Activated naive CD4-positive, alpha-beta T cell treated with anti-CD3 and anti-CD28 coated beads, Interleukin-2, amount 10 ng/mL, durations not matched to agents 7 days and 5 days (primary cell): ENCODE data around the gene FHAD1.

Experiments used
- CTCF ChIA-PET: fragments of 350-600 bp; sonication (Branson Sonifier 250); formaldehyde crosslinking; loops from one replicate; lab custom pipeline; 2021; ENCODE audit warnings: antibody characterized with exemption; lab: Charles Lee
- DNase-seq: peaks from one replicate; pipeline ENCODE4 v3.0.0-alpha.2; 2020
- H3K27ac Mint-ChIP-seq: one replicate; pipeline ENCODE4 v1.8.0; 2021; ENCODE audit warnings: mild to moderate bottlenecking, moderate library complexity, mixed read lengths
- H3K27me3 Mint-ChIP-seq: one replicate; pipeline ENCODE4 v1.8.0; 2021; ENCODE audit warnings: mild to moderate bottlenecking, mixed read lengths
- H3K36me3 Mint-ChIP-seq: one replicate; pipeline ENCODE4 v1.8.0; 2021; ENCODE audit warnings: mixed read lengths
- H3K4me1 Mint-ChIP-seq: one replicate; pipeline ENCODE4 v1.8.0; 2021; ENCODE audit warnings: mixed read lengths
- H3K4me3 Mint-ChIP-seq: one replicate; pipeline ENCODE4 v1.8.0; 2021; ENCODE audit warnings: mild to moderate bottlenecking, moderate library complexity, mixed read lengths
- H3K9me3 Mint-ChIP-seq: one replicate; pipeline ENCODE4 v1.8.0; 2021; ENCODE audit warnings: mixed read lengths

Gene FHAD1

DNA sequence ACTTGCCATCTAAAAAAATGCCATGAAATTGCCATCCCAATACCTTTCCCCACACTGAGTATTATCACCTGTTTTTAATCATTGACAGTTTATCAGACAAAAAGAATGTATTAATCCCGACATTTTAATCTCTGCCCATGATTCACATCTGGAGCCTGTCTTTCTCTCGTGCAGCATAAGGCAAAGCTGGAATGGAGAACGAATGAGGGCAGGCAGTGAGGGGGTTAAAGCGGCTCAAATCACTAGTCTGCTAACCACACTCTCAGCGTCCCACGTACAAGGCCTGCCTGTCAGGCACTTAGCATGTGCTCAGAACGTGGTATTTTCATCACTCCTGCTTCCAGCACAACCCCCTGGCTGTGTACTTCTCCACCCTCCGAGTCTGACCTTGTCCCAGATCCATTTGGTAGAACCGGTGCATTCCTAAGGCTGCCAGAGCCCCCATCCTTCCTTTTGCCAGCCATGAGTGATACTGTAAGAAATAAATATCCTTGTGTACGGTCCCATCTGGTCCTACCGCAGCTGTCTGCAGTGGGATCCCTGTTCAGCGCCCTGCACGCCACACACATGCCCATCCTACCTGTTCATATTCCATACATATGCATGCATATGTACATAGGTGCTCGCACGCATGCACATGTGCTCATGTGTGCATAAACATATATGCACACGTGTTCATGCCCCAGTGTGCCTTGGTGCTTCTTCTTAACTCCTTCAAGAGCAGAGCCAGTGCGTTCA is 34.6 kb upstream of the FHAD1 start:
- H3K27ac Mint-ChIP-seq, result no peak overlapping the region
- H3K27me3 Mint-ChIP-seq, result peaks cover 38% of the 10 kb centered on the region
- H3K9me3 Mint-ChIP-seq, result no peaks in the 10 kb centered on the region
- no peaks in the 10 kb centered on the region for H3K4me1 Mint-ChIP-seq
- no peak for DNase-seq
- H3K4me3 Mint-ChIP-seq, result no peak overlapping the region
- H3K36me3 Mint-ChIP-seq, result no peaks in the 10 kb centered on the region
- CTCF ChIA-PET, result interaction anchor here (1.0 kb wide), 1 partner anchor 84 kb away, joined by 3 read pairs; no protein-coding TSS in a partner anchor

DNA sequence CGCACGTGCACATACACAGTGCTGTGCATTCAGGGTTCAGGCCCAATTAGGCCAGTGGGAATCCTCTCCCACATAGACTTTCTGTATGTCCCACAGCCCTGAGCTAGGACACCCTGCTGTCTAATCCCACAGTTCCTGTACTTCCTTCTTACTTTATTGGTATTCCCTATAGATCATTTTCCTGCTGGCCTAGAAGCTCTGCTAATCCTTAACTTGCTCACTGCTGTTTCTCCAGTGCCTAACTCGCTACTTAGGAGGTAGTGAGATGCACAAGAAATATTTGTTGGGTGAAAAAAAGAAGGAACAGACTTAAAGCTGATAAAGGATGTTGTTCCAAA is 34.1 kb upstream of the FHAD1 start:
- H3K36me3 Mint-ChIP-seq, result no peaks in the 10 kb centered on the region
- no peak overlapping the region for H3K27ac Mint-ChIP-seq
- no peaks in the 10 kb centered on the region for H3K9me3 Mint-ChIP-seq
- CTCF ChIA-PET, result interaction anchor here (1.3 kb wide), 1 partner anchor 84 kb away, joined by 4 read pairs; no protein-coding TSS in a partner anchor
- no peak overlapping the region for H3K4me3 Mint-ChIP-seq
- peaks cover 40% of the 10 kb centered on the region for H3K27me3 Mint-ChIP-seq
- peaks cover 2% of the 10 kb centered on the region for H3K4me1 Mint-ChIP-seq
- no peak for DNase-seq

- CTCF ChIA-PET, result interaction anchor here (1.3 kb wide), 1 partner anchor 85 kb away, joined by 4 read pairs; no protein-coding TSS in a partner anchor
- H3K4me1 Mint-ChIP-seq, result peaks cover 5% of the 10 kb centered on the region
- DNase-seq, result no peak
- H3K36me3 Mint-ChIP-seq, result no peaks in the 10 kb centered on the region
- peaks cover 43% of the 10 kb centered on the region for H3K27me3 Mint-ChIP-seq
- no peak overlapping the region for H3K27ac Mint-ChIP-seq
- H3K4me3 Mint-ChIP-seq, result no peak overlapping the region
- H3K9me3 Mint-ChIP-seq, result no peaks in the 10 kb centered on the region
These were observed 33.6 kb upstream of the FHAD1 start for GRCh38 chr1:15213341-15213821.

GRCh38 chr1:15214527-15214926 is 32.5 kb upstream of the FHAD1 start:
- no peaks in the 10 kb centered on the region for H3K36me3 Mint-ChIP-seq
- H3K4me3 Mint-ChIP-seq, result no peak overlapping the region
- CTCF ChIA-PET, result no interaction called here
- H3K27me3 Mint-ChIP-seq, result peaks cover 54% of the 10 kb centered on the region
- peaks cover 9% of the 10 kb centered on the region for H3K4me1 Mint-ChIP-seq
- DNase-seq, result no peak
- no peak overlapping the region for H3K27ac Mint-ChIP-seq
- no peaks in the 10 kb centered on the region for H3K9me3 Mint-ChIP-seq

- Mint-ChIP-seq H3K27me3 (peaks cover 55% of the 10 kb centered on the region), H3K27ac (no peak overlapping the region), H3K4me1 (peaks cover 9% of the 10 kb centered on the region), H3K36me3 (no peaks in the 10 kb centered on the region), H3K9me3 (no peaks in the 10 kb centered on the region), H3K4me3 (no peak overlapping the region)
- CTCF ChIA-PET, result no interaction called here
- DNase-seq, result no peak
These were observed 31.9 kb upstream of the FHAD1 start for GRCh38 chr1:15215116-15215515.

DNA sequence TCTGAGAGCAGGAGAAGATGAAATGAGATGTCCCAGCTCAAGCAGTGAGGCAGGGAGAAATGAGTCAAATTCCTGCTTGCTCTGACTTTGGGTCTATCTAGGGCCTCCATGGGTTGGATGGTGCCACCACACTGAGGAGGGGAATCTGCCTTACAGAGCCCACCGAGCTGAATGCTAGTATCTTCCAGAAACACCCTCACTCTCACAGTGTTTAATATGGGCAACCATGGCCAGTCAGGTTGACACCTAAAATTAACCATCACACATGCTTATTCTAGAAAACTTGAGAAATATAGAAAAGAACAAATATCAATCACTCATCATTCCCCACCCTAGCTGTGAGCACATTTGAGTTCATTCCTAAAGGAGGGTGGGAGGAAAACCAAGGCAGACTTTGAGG is 29.4 kb upstream of the FHAD1 start:
- H3K9me3 Mint-ChIP-seq, result no peaks in the 10 kb centered on the region
- no peaks in the 10 kb centered on the region for H3K36me3 Mint-ChIP-seq
- H3K4me1 Mint-ChIP-seq, result peaks cover 9% of the 10 kb centered on the region
- H3K27me3 Mint-ChIP-seq, result peaks cover 64% of the 10 kb centered on the region
- no peak for DNase-seq
- no peak overlapping the region for H3K4me3 Mint-ChIP-seq
- no peak overlapping the region for H3K27ac Mint-ChIP-seq
- CTCF ChIA-PET, result no interaction called here

- H3K27ac Mint-ChIP-seq, result no peak overlapping the region
These were observed 28.4 kb upstream of the FHAD1 start for GRCh38 chr1:15218287-15219279.

GRCh38 chr1:15219280-15220023 is 27.6 kb upstream of the FHAD1 start:
- Mint-ChIP-seq H3K4me1 (peaks cover 9% of the 10 kb centered on the region), H3K27me3 (peaks cover 66% of the 10 kb centered on the region), H3K4me3 (no peak overlapping the region), H3K9me3 (no peaks in the 10 kb centered on the region), H3K27ac (no peak overlapping the region), H3K36me3 (no peaks in the 10 kb centered on the region)
- CTCF ChIA-PET, result no interaction called here
- no peak for DNase-seq

More at GRCh38 chr1:15218287-15219279, 28.4 kb upstream of the FHAD1 start:
- CTCF ChIA-PET, result no interaction called here
- Mint-ChIP-seq H3K27me3 (peaks cover 67% of the 10 kb centered on the region), H3K4me1 (peaks cover 9% of the 10 kb centered on the region), H3K9me3 (no peaks in the 10 kb centered on the region), H3K36me3 (no peaks in the 10 kb centered on the region), H3K4me3 (no peak overlapping the region)
- DNase-seq, result no peak

DNA sequence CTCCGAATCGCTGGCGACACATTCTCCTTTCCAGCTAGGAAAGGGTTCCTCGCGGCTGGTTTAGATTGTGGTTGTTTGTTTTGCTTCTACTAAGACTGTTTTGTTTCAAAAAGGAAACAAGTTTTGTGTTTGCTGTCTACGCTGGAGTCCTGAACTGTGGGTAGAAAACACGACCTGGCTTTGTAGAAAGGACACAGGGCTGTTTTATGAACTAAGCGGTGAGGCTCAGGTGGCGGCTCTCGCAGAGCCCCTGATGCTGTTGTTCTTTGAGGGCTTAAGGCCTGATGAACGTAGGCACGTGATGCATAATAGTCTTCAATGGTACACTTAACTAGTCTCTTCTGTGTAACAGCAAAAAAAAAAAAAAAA is 27.0 kb upstream of the FHAD1 start:
- Mint-ChIP-seq H3K27ac (no peak overlapping the region), H3K36me3 (no peaks in the 10 kb centered on the region), H3K4me1 (peaks cover 9% of the 10 kb centered on the region), H3K27me3 (peaks cover 68% of the 10 kb centered on the region), H3K4me3 (no peak overlapping the region), H3K9me3 (no peaks in the 10 kb centered on the region)
- no peak for DNase-seq
- CTCF ChIA-PET, result no interaction called here

DNA sequence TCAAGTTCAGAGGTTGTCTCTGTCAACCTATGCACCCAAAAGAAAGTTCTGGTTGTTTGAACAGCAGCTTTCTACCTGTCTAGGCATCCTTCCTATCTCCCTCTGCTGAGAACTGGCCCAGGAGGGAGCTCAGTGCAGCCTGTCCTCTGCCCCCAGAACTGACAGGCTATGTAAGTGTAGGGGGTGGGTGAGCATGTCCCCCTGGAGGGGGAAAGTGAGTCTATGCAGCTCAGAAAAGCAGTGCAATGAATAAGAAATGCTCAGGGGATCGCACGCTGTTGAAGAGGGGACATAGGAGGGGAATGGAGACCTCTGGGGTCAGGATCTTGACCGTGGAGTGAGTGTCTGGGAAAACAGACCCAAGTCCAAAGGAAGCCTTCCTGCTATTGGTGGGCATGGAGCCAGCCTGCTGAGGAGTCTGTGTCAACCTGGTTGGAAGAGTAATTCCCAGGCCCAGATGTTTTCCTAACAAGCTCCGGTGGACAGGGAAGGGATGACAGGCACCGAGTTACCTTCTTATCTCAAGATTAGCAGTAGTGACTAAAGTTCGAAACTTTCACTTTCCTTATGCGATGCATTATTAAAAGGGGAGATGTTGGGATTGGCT is 26.1 kb upstream of the FHAD1 start:
- peaks cover 9% of the 10 kb centered on the region for H3K4me1 Mint-ChIP-seq
- H3K27me3 Mint-ChIP-seq, result peaks cover 68% of the 10 kb centered on the region
- H3K36me3 Mint-ChIP-seq, result no peaks in the 10 kb centered on the region
- H3K4me3 Mint-ChIP-seq, result no peak overlapping the region
- H3K9me3 Mint-ChIP-seq, result no peaks in the 10 kb centered on the region
- CTCF ChIA-PET, result no interaction called here
- DNase-seq, result no peak
- H3K27ac Mint-ChIP-seq, result no peak overlapping the region

DNA sequence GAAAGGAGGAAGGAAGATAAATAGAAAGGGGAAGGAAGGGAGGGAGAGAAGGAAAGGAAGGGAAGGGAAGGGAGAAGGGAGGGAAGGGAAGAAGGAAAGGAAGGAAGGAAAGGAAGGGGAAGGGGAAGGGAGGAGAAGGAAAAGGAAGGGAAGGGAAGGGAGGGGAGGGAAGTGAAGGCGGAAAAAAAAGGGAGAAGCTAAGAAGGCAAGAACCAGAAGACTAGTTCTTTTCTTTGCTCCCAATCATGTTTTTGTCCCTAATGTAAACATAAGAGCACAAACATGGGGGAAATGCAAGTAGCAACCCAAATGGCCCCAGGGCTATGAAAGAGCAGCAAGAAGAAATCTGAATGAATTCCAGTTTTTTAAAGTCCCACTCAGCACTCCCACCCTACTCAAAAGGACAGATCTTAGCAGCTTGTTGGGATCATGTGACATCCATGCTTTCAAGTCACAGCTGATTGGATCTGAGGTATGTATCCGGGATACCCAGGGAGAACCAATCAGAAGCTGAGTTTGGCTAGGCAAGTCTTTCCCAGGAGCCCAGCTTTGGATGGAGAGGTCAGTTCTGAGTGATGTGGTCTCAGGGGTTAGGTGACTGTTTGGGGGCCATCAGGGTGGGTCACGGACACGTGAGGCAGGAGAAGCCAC is 24.2 kb upstream of the FHAD1 start:
- Mint-ChIP-seq H3K27me3 (peaks cover 74% of the 10 kb centered on the region), H3K4me1 (peaks cover 8% of the 10 kb centered on the region), H3K4me3 (no peak overlapping the region), H3K9me3 (no peaks in the 10 kb centered on the region), H3K36me3 (no peaks in the 10 kb centered on the region), H3K27ac (no peak overlapping the region)
- CTCF ChIA-PET, result no interaction called here
- DNase-seq, result no peak

GRCh38 chr1:15224259-15224869 is 22.7 kb upstream of the FHAD1 start:
- Mint-ChIP-seq H3K36me3 (no peaks in the 10 kb centered on the region), H3K4me3 (no peak overlapping the region), H3K27me3 (peaks cover 61% of the 10 kb centered on the region), H3K27ac (no peak overlapping the region), H3K4me1 (no peaks in the 10 kb centered on the region), H3K9me3 (no peaks in the 10 kb centered on the region)
- CTCF ChIA-PET, result no interaction called here
- no peak for DNase-seq

DNA sequence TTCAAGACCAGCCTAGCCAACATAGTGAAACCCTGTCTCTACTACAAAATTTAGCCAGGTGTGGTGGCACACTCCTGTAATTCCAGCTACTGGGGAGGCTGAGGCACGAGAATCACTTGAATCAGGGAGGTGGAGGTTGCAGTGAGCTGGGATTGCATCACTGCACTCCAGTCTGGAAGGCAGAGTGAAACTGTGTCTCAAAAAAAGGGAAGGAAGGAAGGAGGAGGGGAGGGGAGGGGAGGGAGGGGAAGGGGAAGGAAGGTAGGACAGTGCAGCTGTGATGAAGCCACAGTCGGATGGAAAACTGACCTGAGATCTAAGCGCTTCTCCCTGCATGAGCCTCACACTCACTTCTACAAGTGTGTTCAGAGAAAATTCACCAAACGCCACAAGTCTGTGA is 22.0 kb upstream of the FHAD1 start:
- Mint-ChIP-seq H3K9me3 (no peaks in the 10 kb centered on the region), H3K36me3 (no peaks in the 10 kb centered on the region), H3K4me3 (no peak overlapping the region), H3K4me1 (peaks cover under 1% of the 10 kb centered on the region), H3K27ac (no peak overlapping the region), H3K27me3 (peaks cover 55% of the 10 kb centered on the region)
- CTCF ChIA-PET, result no interaction called here
- no peak for DNase-seq
